ENCODE measurements around the gene CCL7.

CCL7 gene

GRCh38 chr17:34287875-34288274 lies 17.9 kb downstream of the CCL7 start:
- no peak for DNase-seq (ENCODE audit: low read depth)

GRCh38 chr17:34290586-34290985 lies 20.6 kb downstream of the CCL7 start:
- DNase-seq (ENCODE audit: low read depth) = no peak

- DNase-seq (ENCODE audit: low read depth) = no peak
Observed at GRCh38 chr17:34291721-34292348, 21.8 kb downstream of the CCL7 start.

GRCh38 chr17:34299027-34299426 lies 29.0 kb downstream of the CCL7 start:
- no peak for DNase-seq (ENCODE audit: low read depth)

- no peak for DNase-seq (ENCODE audit: low read depth)
Observed at GRCh38 chr17:34299956-34300577, 30.0 kb downstream of the CCL7 start.

- DNase-seq (ENCODE audit: low read depth) = no peak
Observed at GRCh38 chr17:34300652-34301370, 30.8 kb downstream of the CCL7 start.

- DNase-seq (ENCODE audit: low read depth) = no peak
Observed at GRCh38 chr17:34301986-34302385, 32.0 kb downstream of the CCL7 start.

GRCh38 chr17:34302636-34303035 lies 32.6 kb downstream of the CCL7 start:
- DNase-seq (ENCODE audit: low read depth) = no peak

- no peak for DNase-seq (ENCODE audit: low read depth)
Observed at GRCh38 chr17:34303606-34304005, 33.6 kb downstream of the CCL7 start.

GRCh38 chr17:34305061-34305460 lies 35.0 kb downstream of the CCL7 start:
- no peak for DNase-seq (ENCODE audit: low read depth)

GRCh38 chr17:34305606-34306005 lies 35.6 kb downstream of the CCL7 start:
- no peak for DNase-seq (ENCODE audit: low read depth)

- DNase-seq (ENCODE audit: low read depth) = no peak
Observed at GRCh38 chr17:34306466-34306865, 36.4 kb downstream of the CCL7 start.

GRCh38 chr17:34307110-34307509 lies 37.1 kb downstream of the CCL7 start:
- no peak for DNase-seq (ENCODE audit: low read depth)

GRCh38 chr17:34308371-34308770 lies 38.4 kb downstream of the CCL7 start:
- no peak for DNase-seq (ENCODE audit: low read depth)

- DNase-seq (ENCODE audit: low read depth) = no peak
Observed at GRCh38 chr17:34311291-34311690, 41.3 kb downstream of the CCL7 start.

- DNase-seq (ENCODE audit: low read depth) = no peak
Observed at GRCh38 chr17:34312080-34312479, 42.1 kb downstream of the CCL7 start.

- no peak for DNase-seq (ENCODE audit: low read depth)
Observed at GRCh38 chr17:34313164-34313563, 43.1 kb downstream of the CCL7 start.

GRCh38 chr17:34314279-34314678 lies 44.3 kb downstream of the CCL7 start:
- no peak for DNase-seq (ENCODE audit: low read depth)

GRCh38 chr17:34318474-34318873 lies 48.5 kb downstream of the CCL7 start:
- no peak for DNase-seq (ENCODE audit: low read depth)

GRCh38 chr17:34319039-34319483 lies 49.0 kb downstream of the CCL7 start, which contains the start of gene CCL8:
TSS of gene CCL8 (plus strand) at chr17:34319435. CDS start at chr17:34319502, 67 bp downstream.
- DNase-seq (ENCODE audit: low read depth) = no peak
